ENCODE results near the gene PCBP2. TPM values are rescaled to one million over a fixed set of nuclear protein-coding genes. Genes with fewer than 3 reads are reported as not detected.

Gene PCBP2
- total RNA-seq, 1 donor: 233 TPM

GRCh38 chr12:53506881-53507602 lies 55.1 kb downstream of the PCBP2 start, which contains the start of gene NPFF:
Gene NPFF (minus strand): TSS chr12:53507484. CDS start chr12:53507474, 10 bp downstream.
- no peak within 1 kb of the TSS for H3K4me3 ChIP-seq (ENCODE audit: low read depth, low read length)
- no peak for TF ChIP-seq CTCF (IDR thresholded peaks at IDR 0.05; ENCODE audit: insufficient read depth, low read length)
- DNase-seq (ENCODE audit: low read depth): no peak

GRCh38 chr12:53507603-53507885 lies 55.6 kb downstream of the PCBP2 start:
- no peak for TF ChIP-seq CTCF (IDR thresholded peaks at IDR 0.05; ENCODE audit: insufficient read depth, low read length)
- no peak for DNase-seq (ENCODE audit: low read depth)
- no peak overlapping the region for H3K4me3 ChIP-seq (ENCODE audit: low read depth, low read length)

GRCh38 chr12:53508534-53509170 lies 56.8 kb downstream of the PCBP2 start:
- no peak overlapping the region for H3K4me3 ChIP-seq (ENCODE audit: low read depth, low read length)
- DNase-seq (ENCODE audit: low read depth): peak; percentile 74
- peak; percentile 92 for TF ChIP-seq CTCF (IDR thresholded peaks at IDR 0.05; ENCODE audit: insufficient read depth, low read length)

- no peak for TF ChIP-seq CTCF (IDR thresholded peaks at IDR 0.05; ENCODE audit: insufficient read depth, low read length)
Measured at GRCh38 chr12:53510181-53510812, 58.4 kb downstream of the PCBP2 start.

GRCh38 chr12:53513712-53514410 lies 62.0 kb downstream of the PCBP2 start:
- no peak overlapping the region for H3K4me3 ChIP-seq (ENCODE audit: low read depth, low read length)
- DNase-seq (ENCODE audit: low read depth): no peak
- no peak for TF ChIP-seq CTCF (IDR thresholded peaks at IDR 0.05; ENCODE audit: insufficient read depth, low read length)

More at GRCh38 chr12:53510181-53510812, 58.4 kb downstream of the PCBP2 start:
- no peak overlapping the region for H3K4me3 ChIP-seq (ENCODE audit: low read depth, low read length)
- DNase-seq (ENCODE audit: low read depth): no peak

- no peak for TF ChIP-seq CTCF (IDR thresholded peaks at IDR 0.05; ENCODE audit: insufficient read depth, low read length)
- no peak for DNase-seq (ENCODE audit: low read depth)
Measured at GRCh38 chr12:53514628-53515290, 62.9 kb downstream of the PCBP2 start.

More at GRCh38 chr12:53514628-53515290, 62.9 kb downstream of the PCBP2 start:
- no peak overlapping the region for H3K4me3 ChIP-seq (ENCODE audit: low read depth, low read length)
